ENCODE measurements around the gene DCXR. TPM values are rescaled to one million over a fixed set of nuclear protein-coding genes. Genes with fewer than 3 reads are reported as not detected.

The DCXR gene
- total and polyA plus RNA-seq, 10 of the 15 experiments (the other 5 are each of a cell fraction or from before 2014, with no cell fraction given) = 12.3 to 139 (median 88.9) TPM

DNA sequence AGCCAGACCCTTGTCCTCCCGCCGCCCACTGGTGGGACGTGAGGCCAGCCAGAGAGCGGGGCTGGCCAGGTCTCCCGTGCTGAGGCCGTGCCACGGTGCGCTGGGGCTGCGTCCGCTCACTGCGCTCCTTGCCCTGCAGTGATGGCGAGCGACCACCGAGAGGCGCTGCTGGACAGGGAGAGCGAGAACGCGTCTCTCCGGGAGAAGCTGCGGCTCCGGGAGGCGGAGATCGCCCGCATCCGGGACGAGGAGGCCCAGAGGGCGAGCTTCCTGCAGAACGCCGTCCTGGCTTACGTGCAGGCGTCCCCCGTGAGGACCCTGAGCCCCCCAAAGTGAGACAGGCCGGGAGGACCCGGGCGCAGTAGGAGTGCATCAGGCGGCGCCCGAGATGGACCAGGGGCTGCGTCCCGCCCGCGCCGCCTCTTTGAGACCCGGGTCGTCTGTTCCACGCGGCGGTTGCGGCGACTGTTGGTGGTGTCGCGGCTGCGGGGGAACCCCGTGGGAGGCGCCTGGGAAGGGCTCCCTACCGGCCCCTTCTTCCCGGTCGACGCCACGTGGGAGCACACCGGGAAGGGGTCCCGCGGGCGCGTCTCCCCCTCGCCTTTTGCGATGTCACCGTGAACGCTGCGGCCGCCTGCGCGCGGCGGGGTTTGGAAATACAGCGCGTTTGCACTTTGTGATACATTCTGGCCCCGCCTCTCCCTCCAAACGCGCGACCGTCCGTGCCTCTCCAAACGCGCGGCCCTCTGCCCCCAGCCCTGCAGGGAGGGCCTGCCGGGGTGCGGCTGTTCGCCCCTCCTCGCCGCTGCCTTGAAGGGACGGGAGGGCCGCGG, 6.8 kb downstream of the DCXR start (continued):
- no peak for TF ChIP-seq NR2C1 (IDR thresholded peaks at IDR 0.05)
- no peak for TF ChIP-seq SIN3A (IDR thresholded peaks at IDR 0.05; ENCODE audit: low read depth, low read length)
- TF ChIP-seq ATF7 (IDR thresholded peaks at IDR 0.05; ENCODE audit: low read depth) = no peak
- no peak for TF ChIP-seq EZH2 (IDR thresholded peaks at IDR 0.05; ENCODE audit: borderline replicate concordance, control insufficient read depth, low read depth, low read length)
- no peak for TF ChIP-seq ZNF217 (IDR thresholded peaks at IDR 0.05)
- no peak for TF ChIP-seq NFYA (IDR thresholded peaks at IDR 0.05; ENCODE audit: borderline replicate concordance, low read depth, low read length)
- no peak for TF ChIP-seq ZNF622 (IDR thresholded peaks at IDR 0.05)
- peak; percentile 58 for TF ChIP-seq GATAD2B (conservative IDR thresholded peaks at IDR 0.05; ENCODE audit: low read depth)
- no peak for TF ChIP-seq E2F8 (IDR thresholded peaks at IDR 0.05; ENCODE audit: low read depth, partially characterized antibody)
- TF ChIP-seq, protein P1, sequence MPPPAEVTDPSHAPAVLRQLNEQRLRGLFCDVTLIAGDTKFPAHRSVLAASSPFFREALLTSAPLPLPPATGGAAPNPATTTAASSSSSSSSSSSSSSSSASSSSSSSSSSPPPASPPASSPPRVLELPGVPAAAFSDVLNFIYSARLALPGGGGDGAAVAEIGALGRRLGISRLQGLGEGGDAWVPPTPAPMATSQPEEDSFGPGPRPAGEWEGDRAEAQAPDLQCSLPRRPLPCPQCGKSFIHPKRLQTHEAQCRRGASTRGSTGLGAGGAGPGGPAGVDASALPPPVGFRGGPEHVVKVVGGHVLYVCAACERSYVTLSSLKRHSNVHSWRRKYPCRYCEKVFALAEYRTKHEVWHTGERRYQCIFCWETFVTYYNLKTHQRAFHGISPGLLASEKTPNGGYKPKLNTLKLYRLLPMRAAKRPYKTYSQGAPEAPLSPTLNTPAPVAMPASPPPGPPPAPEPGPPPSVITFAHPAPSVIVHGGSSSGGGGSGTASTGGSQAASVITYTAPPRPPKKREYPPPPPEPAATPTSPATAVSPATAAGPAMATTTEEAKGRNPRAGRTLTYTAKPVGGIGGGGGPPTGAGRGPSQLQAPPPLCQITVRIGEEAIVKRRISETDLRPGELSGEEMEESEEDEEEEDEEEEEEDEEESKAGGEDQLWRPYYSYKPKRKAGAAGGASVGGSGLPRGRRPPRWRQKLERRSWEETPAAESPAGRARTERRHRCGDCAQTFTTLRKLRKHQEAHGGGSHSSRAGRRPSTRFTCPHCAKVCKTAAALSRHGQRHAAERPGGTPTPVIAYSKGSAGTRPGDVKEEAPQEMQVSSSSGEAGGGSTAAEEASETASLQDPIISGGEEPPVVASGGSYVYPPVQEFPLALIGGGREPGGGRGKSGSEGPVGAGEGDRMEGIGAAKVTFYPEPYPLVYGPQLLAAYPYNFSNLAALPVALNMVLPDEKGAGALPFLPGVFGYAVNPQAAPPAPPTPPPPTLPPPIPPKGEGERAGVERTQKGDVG (CRISPR knock-in tag; IDR thresholded peaks at IDR 0.05) = no peak
- TF ChIP-seq, protein P2, sequence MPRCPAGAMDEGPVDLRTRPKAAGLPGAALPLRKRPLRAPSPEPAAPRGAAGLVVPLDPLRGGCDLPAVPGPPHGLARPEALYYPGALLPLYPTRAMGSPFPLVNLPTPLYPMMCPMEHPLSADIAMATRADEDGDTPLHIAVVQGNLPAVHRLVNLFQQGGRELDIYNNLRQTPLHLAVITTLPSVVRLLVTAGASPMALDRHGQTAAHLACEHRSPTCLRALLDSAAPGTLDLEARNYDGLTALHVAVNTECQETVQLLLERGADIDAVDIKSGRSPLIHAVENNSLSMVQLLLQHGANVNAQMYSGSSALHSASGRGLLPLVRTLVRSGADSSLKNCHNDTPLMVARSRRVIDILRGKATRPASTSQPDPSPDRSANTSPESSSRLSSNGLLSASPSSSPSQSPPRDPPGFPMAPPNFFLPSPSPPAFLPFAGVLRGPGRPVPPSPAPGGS (IDR thresholded peaks at IDR 0.05; ENCODE audit: borderline replicate concordance, insufficient read depth, low read depth, low read length, poor library complexity, severe bottlenecking) = no peak
- TF ChIP-seq RCOR1 (conservative IDR thresholded peaks at IDR 0.05; ENCODE audit: low read depth, low read length) = no peak
- TF ChIP-seq RUNX3 (IDR thresholded peaks at IDR 0.05; ENCODE audit: low read length) = peak; percentile 33
- TF ChIP-seq NFXL1 (IDR thresholded peaks at IDR 0.05; ENCODE audit: borderline replicate concordance) = no peak
- no peak for TF ChIP-seq TAF1 (IDR thresholded peaks at IDR 0.05; ENCODE audit: borderline replicate concordance, low read depth, low read length)
- peak; percentile 72; the same call in 1 of the 2 replicates for TF ChIP-seq SMARCA5 (IDR thresholded peaks at IDR 0.05)
- no peak for TF ChIP-seq NR2C2 (IDR thresholded peaks at IDR 0.05; ENCODE audit: borderline replicate concordance, control insufficient read depth, insufficient read length, low read depth)
- TF ChIP-seq, protein P3, sequence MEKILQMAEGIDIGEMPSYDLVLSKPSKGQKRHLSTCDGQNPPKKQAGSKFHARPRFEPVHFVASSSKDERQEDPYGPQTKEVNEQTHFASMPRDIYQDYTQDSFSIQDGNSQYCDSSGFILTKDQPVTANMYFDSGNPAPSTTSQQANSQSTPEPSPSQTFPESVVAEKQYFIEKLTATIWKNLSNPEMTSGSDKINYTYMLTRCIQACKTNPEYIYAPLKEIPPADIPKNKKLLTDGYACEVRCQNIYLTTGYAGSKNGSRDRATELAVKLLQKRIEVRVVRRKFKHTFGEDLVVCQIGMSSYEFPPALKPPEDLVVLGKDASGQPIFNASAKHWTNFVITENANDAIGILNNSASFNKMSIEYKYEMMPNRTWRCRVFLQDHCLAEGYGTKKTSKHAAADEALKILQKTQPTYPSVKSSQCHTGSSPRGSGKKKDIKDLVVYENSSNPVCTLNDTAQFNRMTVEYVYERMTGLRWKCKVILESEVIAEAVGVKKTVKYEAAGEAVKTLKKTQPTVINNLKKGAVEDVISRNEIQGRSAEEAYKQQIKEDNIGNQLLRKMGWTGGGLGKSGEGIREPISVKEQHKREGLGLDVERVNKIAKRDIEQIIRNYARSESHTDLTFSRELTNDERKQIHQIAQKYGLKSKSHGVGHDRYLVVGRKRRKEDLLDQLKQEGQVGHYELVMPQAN (conservative IDR thresholded peaks at IDR 0.05) = 0 out of 2 replicates have a peak, but pooled peaks have one; percentile 17
- TF ChIP-seq FOXM1 (IDR thresholded peaks at IDR 0.05; ENCODE audit: low read depth, low read length) = no peak
